H9 (cell line): ENCODE data around the gene TENT5C. TPM values are rescaled to one million over a fixed set of nuclear protein-coding genes. Genes with fewer than 3 reads are reported as not detected.

Experiments used
- DNase-seq: peaks from one replicate; pipeline ENCODE4 v3.0.0-alpha.2; 2017
- H2AFZ ChIP-seq: one replicate; pipeline ENCODE4 v1.6.1; 2013; ENCODE audit warnings: mild to moderate bottlenecking, low read length, control low read depth, moderate library complexity
- H2AK5ac ChIP-seq: 2 replicates; pipeline ENCODE4 v1.6.1; 2013; ENCODE audit warnings: low read length, control low read depth, mixed read lengths; ENCODE audit not compliant: insufficient read length
- H2BK120ac ChIP-seq: one replicate; pipeline ENCODE4 v1.6.1; 2013; ENCODE audit warnings: low read depth, mild to moderate bottlenecking, low read length, control low read depth, inconsistent platforms; ENCODE audit not compliant: poor library complexity, severe bottlenecking
- H2BK12ac ChIP-seq: 2 replicates; pipeline ENCODE4 v1.6.1; 2013; ENCODE audit warnings: low read length, control low read depth, mixed read lengths, low read depth; ENCODE audit not compliant: insufficient read length
- H2BK15ac ChIP-seq: 2 replicates; pipeline ENCODE4 v1.6.1; 2013; ENCODE audit warnings: low read depth, low read length, control low read depth
- H2BK20ac ChIP-seq: one replicate; pipeline ENCODE4 v1.6.1; 2013; ENCODE audit warnings: low read depth, mild to moderate bottlenecking, low read length, control low read depth, inconsistent platforms; ENCODE audit not compliant: poor library complexity, severe bottlenecking
- H2BK5ac ChIP-seq: 2 replicates; pipeline ENCODE4 v1.6.1; 2013; ENCODE audit warnings: low read length, control low read depth, mixed read lengths; ENCODE audit not compliant: insufficient read length
- H3K14ac ChIP-seq: 2 replicates; pipeline ENCODE4 v1.6.1; 2013; ENCODE audit warnings: low read length, control low read depth; ENCODE audit not compliant: insufficient read depth
- H3K18ac ChIP-seq: 2 replicates; pipeline ENCODE4 v1.6.1; 2013; ENCODE audit warnings: low read depth, mild to moderate bottlenecking, mixed read lengths, low read length, control low read depth; ENCODE audit not compliant: insufficient read length
- H3K23ac ChIP-seq: 2 replicates; pipeline ENCODE4 v1.6.1; 2013; ENCODE audit warnings: low read length, control low read depth, mixed read lengths, low read depth; ENCODE audit not compliant: insufficient read length
- H3K23me2 ChIP-seq: 2 replicates; pipeline ENCODE4 v1.6.1; 2013; ENCODE audit warnings: low read depth, mild to moderate bottlenecking, mixed read lengths, low read length, control low read depth; ENCODE audit not compliant: insufficient read length, poor library complexity, severe bottlenecking
- H3K27ac ChIP-seq: 2 replicates; pipeline ENCODE4 v1.5.1; 2013; ENCODE audit warnings: low read length, control low read depth, mixed read lengths, low read depth; ENCODE audit not compliant: insufficient read length
- H3K27me3 ChIP-seq: 2 replicates; pipeline ENCODE4 v1.6.1; 2013; ENCODE audit warnings: low read length, control low read depth, inconsistent platforms; ENCODE audit not compliant: insufficient read depth
- H3K4ac ChIP-seq: 2 replicates; pipeline ENCODE4 v1.6.1; 2013; ENCODE audit warnings: low read depth, mild to moderate bottlenecking, control low read depth, inconsistent platforms, low read length, moderate library complexity
- H3K4me1 ChIP-seq: 2 replicates; pipeline ENCODE4 v1.6.1; 2013; ENCODE audit warnings: low read length, control low read depth, inconsistent platforms; ENCODE audit not compliant: insufficient read depth
- H3K4me2 ChIP-seq: 2 replicates; pipeline ENCODE4 v1.6.1; 2013; ENCODE audit warnings: low read length, control low read depth, mixed read lengths; ENCODE audit not compliant: insufficient read length, insufficient read depth
- H3K56ac ChIP-seq: 2 replicates; pipeline ENCODE4 v1.6.1; 2013; ENCODE audit warnings: low read depth, mild to moderate bottlenecking, mixed read lengths, low read length, control low read depth; ENCODE audit not compliant: insufficient read length
- H3K79me1 ChIP-seq: 2 replicates; pipeline ENCODE4 v1.6.1; 2013; ENCODE audit warnings: low read depth, mild to moderate bottlenecking, moderate library complexity, low read length, control low read depth, inconsistent platforms; ENCODE audit not compliant: insufficient read depth, poor library complexity, severe bottlenecking
- H3K79me2 ChIP-seq: 2 replicates; pipeline ENCODE4 v1.6.1; 2013; ENCODE audit warnings: low read length, control low read depth, inconsistent platforms; ENCODE audit not compliant: insufficient read depth
- H3K9ac ChIP-seq: 2 replicates; pipeline ENCODE4 v1.6.1; 2013; ENCODE audit warnings: low read length, control low read depth, mixed read lengths; ENCODE audit not compliant: insufficient read length; ENCODE audit errors: extremely low read depth
- H3K9me3 ChIP-seq: one replicate; pipeline ENCODE4 v1.6.1; 2013; ENCODE audit warnings: low read depth, low read length, inconsistent platforms; ENCODE audit not compliant: control insufficient read depth
- H3T11ph ChIP-seq: one replicate; pipeline ENCODE4 v1.6.1; 2013; ENCODE audit warnings: mild to moderate bottlenecking, low read length, control low read depth, inconsistent platforms
- H4K20me1 ChIP-seq: one replicate; pipeline ENCODE4 v1.6.1; 2013; ENCODE audit not compliant: control insufficient read depth, insufficient read length, insufficient read depth
- H4K5ac ChIP-seq: 2 replicates; pipeline ENCODE4 v1.6.1; 2013; ENCODE audit warnings: low read depth, mild to moderate bottlenecking, mixed read lengths, low read length, control low read depth; ENCODE audit not compliant: insufficient read length
- H4K8ac ChIP-seq: replicated peaks from 2 replicates; pipeline ENCODE4 v1.6.1; 2013; ENCODE audit warnings: low read length, control low read depth, mixed read lengths, low read depth; ENCODE audit not compliant: insufficient read length
- H4K91ac ChIP-seq: 2 replicates; pipeline ENCODE4 v1.6.1; 2013; ENCODE audit warnings: low read depth, mild to moderate bottlenecking, moderate library complexity, mixed read lengths, low read length, control low read depth; ENCODE audit not compliant: insufficient read length
- H3K27ac Mint-ChIP-seq, 3 experiments: 2 replicates in 2 of 3; 3 replicates in 1 of 3; pipeline ENCODE4 v1.8.0; 2020 to 2021; ENCODE audit warnings: mixed read lengths in 3 of 3, mild to moderate bottlenecking in 1 of 3, moderate library complexity in 1 of 3
- H3K27me3 Mint-ChIP-seq: 2 replicates; pipeline ENCODE4 v1.8.0; 2021; ENCODE audit warnings: low read depth, mild to moderate bottlenecking, moderate library complexity, mixed read lengths
- H3K36me3 Mint-ChIP-seq, 3 experiments: 2 replicates in 2 of 3; 3 replicates in 1 of 3; pipeline ENCODE4 v1.8.0; 2020 to 2021; ENCODE audit warnings: low read depth in 3 of 3, mixed read lengths in 3 of 3; ENCODE audit not compliant: insufficient read depth in 1 of 3
- H3K4me1 Mint-ChIP-seq, 2 experiments: 2 replicates each; pipeline ENCODE4 v1.8.0; 2020; ENCODE audit warnings: mixed read lengths in 2 of 2
- H3K4me3 Mint-ChIP-seq, 2 experiments: 2 replicates in 1 of 2; 3 replicates in 1 of 2; pipeline ENCODE4 v1.8.0; 2020 to 2021; ENCODE audit warnings: mild to moderate bottlenecking in 2 of 2, mixed read lengths in 2 of 2, moderate library complexity in 1 of 2
- H3K9me3 Mint-ChIP-seq, 2 experiments: 2 replicates in 1 of 2; 3 replicates in 1 of 2; pipeline ENCODE4 v1.8.0; 2020; ENCODE audit warnings: mild to moderate bottlenecking in 2 of 2, mixed read lengths in 2 of 2, moderate library complexity in 1 of 2
- CTCF ChIP-seq: fragments of 200-600 bp; sonication (generic); conservative IDR thresholded peaks from 3 replicates; pipeline ENCODE4 v1.8.0; 2021; ENCODE audit warnings: antibody characterized with exemption, mild to moderate bottlenecking
- WGBS: extraction: QIAGEN DNeasy Blood & Tissue Kit; methylation state at CpG from one replicate; pipeline ENCODE4 v1.1.7; 2013; ENCODE audit warnings: missing lambda C conversion rate, low lambda C conversion rate, mixed read lengths; ENCODE audit not compliant: insufficient read length; ENCODE audit errors: extremely low coverage; 5-methylcytosine and 5-hydroxymethylcytosine counted together
- total RNA-seq: library from RNA; stranded (reverse); gene quantifications from 2 replicates; pipeline ENCODE4 v1.2.1, GENCODE V29; 2021

TENT5C gene
- total RNA-seq, 1 experiment from 2014 or later: 0.37 TPM

- Histone ChIP-seq H3T11ph (no peak overlapping the region), H3K56ac (no peak overlapping the region), H4K20me1 (no peaks in the 10 kb centered on the region), H2BK20ac (no peak overlapping the region), H4K91ac (no peak overlapping the region), H4K8ac (no peak overlapping the region), H3K9ac (no peak overlapping the region), H2BK12ac (no peak overlapping the region), H2BK15ac (no peak overlapping the region), H3K4me1 (no peaks in the 10 kb centered on the region), H3K4ac (no peak overlapping the region), H4K5ac (no peak overlapping the region), H3K18ac (no peak overlapping the region), H3K23ac (no peak overlapping the region), H2BK5ac (no peak overlapping the region), H3K4me2 (no peak overlapping the region), H3K79me2 (no peaks in the 10 kb centered on the region), H3K23me2 (no peaks in the 10 kb centered on the region), H2BK120ac (no peak overlapping the region), H3K27ac (no peak overlapping the region), H2AK5ac (no peak overlapping the region), H3K9me3 (no peaks in the 10 kb centered on the region), H3K14ac (no peak overlapping the region), H3K79me1 (no peaks in the 10 kb centered on the region), H2AFZ (no peak overlapping the region), H3K27me3 (no peaks in the 10 kb centered on the region; the same call in 1 of the 2 replicates)
- H3K27me3 Mint-ChIP-seq: peaks cover 76% of the 10 kb centered on the region
- DNase-seq: peak; percentile 6
- peaks cover 12 to 15% of the 10 kb centered on the region in 2 experiments for H3K4me1 Mint-ChIP-seq
- no peak overlapping the region for H3K4me3 Mint-ChIP-seq
- TF ChIP-seq CTCF: no peak
- WGBS: no CpG with 5 or more reads among the region's 8 CpGs
- H3K9me3 Mint-ChIP-seq: no peaks in the 10 kb centered on the region
- peak overlapping the region in 1 of 3 experiments; percentile 30; a peak in 1 of 7 replicates for H3K27ac Mint-ChIP-seq
- no peaks in the 10 kb centered on the region for H3K36me3 Mint-ChIP-seq
Observed at GRCh38 chr1:117613249-117613968, 7.6 kb downstream of the TENT5C start.
